GM19397 (cell line): ENCODE data around the gene B3GAT2.
A peak's percentile ranks its signal among the peaks of the same experiment; 100 is the strongest.

ENCODE experiments used
- ATAC-seq: cut with Tn5 transposase; IDR thresholded peaks from one replicate; pipeline ENCODE4 v1.9.1; 2021; ENCODE audit warnings: mild to moderate bottlenecking, moderate library complexity; ENCODE audit not compliant: unreplicated experiment

The B3GAT2 gene

DNA sequence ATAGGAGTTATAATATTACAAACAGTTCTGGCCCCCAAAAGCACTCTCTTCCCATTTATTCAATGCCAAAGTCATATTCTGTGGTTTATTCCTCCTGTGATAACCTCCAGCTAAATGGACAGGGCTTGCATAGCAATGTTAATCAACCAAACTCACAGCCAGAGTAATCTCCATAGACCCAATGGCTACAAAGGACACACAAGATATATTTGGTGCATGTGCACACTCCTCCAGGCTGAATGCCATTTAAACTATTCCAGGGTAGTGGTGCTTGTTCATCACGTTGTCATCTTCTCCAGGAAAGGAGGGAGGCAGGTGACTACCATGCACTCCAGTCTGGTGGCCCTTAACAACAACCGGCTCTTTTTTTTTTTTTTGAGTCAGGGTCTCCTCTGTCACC is 56.8 kb downstream of the B3GAT2 start:
- no peak for ATAC-seq

DNA sequence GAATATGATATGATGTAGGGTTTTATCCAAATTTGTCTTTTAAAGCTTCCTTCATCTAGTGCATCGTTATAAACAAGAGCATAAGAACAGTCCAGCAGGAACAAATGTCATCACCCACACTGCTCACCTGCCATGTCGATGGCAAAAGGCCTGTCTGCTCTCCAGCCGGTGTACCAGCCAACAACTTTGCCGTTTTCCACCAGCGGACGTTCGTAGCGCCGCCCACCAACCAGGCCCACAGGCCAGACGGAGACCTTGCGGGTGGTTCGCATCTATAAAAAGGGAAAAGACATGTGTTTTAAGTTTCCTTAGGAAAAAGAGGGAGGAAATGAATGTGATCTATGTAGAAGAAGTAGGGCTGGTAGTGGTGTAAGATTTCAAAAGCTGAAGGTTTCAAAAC is 62.9 kb downstream of the B3GAT2 start:
- ATAC-seq: no peak

DNA sequence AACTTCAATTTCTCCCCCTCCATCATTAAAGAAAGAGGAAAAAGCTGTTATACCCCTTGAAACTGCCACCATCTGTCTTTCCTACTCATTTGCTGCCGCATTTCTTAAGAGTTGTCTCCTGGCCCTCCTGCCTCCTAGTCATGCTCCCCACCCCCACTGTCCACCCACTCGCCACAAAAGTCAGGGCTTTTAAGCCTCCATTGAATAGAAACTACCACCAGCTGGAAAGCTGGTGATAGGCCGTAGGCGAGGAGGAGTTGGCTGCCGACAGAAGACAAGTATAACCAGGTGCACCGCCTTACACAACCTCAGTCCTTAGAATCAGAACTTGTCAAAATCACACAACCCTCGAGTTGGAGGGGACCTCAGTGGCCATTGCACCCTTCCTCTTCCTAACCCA is 67.6 kb downstream of the B3GAT2 start:
- ATAC-seq: no peak

DNA sequence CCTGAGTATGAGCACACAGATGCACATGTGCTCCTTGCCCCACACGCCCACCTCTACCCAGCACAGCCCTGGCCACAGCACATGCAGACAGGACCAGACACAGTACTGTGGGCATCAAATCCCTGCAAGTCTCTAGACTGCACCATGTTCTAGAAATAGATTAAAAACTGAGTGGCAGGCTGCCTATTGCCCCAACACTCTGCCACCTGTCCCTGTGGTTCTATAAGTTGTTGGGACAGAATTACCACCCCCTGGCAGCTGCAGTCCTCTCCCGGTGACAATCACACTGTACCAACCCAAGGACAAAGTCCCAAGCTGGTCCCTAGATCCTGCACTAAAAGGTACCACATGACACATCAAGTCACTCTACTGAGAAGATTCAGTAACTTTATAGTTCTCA is 70.2 kb downstream of the B3GAT2 start:
- no peak for ATAC-seq

DNA sequence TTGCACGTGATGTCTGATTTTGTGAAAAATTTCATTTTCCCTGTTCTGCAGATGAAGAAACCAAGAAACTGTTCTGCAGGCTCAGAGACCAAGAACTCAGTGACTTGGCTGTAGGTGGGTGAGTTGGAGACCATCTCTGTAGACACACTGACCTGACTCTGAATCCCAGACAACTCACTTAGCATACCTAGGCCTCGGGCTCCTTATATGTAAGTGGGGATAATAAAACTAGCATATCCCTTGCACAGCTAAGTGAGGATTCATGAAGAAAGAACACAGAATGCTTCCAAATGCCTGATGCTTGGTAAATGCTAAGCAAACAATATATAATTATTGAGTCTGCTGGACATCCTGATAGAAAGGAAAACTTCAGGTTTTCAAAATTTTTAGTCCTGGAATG is 70.8 kb downstream of the B3GAT2 start:
- ATAC-seq: no peak

DNA sequence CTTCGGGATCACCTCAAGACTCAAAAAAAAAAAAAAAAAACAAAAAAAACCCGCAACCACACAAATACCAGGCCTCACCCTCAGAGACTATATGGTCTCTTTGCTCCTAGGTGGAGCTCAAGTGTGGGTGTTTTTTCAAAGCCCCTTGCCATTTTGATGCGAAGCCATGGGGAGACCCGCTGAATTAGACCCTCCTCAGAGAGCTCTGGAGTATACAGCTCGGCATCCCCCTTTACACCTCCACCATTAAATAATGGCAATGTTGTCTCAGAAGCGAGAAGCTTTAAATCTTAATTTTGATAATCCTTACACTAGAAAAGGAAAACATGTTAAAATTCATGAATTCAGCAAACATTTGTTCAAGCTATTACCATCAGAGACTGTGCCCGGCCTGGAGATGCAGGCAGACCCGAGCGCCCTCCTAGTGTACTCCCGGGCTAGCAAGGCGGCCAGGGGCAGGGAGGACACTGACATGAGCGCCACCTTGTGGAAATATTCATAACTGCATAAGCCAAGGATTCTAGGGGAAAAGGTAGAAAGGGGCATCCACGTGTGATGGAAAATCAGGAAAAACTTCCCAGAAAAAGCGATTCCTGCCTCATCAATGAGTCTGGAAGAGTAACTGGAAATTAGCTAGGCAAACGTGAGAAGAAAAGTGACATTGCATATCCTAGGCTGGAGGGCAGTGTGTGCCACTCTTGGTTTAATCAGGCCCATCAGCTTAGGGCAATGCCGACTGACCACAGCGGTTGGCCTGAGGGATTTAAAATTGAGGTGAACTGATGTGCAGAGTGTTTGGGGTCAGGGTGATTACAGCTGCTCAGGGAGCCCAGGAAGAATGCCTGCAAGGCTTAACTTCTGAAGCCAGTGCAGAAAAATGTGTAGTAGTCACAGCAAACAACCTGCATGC is 72.5 kb downstream of the B3GAT2 start:
- peak; percentile 77 for ATAC-seq

DNA sequence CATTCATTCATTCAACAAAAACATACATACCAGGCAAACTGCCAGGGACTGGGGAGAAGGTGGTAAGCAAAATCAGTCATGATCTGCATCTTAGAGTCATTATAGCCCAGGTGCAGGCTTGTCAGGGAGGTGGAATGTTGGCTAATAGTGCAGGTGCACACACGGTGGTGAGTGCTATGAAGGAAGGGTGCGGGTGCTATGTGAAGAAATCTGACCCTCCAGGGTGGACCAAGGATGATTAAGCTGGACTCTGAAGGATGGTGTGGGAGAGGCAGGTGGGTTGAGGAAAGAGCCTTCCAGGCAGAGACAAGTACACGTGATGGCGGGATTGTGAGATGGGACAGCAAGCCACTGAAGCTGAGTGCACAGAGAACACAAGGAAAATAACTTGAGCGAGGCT is 77.4 kb downstream of the B3GAT2 start:
- ATAC-seq: no peak

DNA sequence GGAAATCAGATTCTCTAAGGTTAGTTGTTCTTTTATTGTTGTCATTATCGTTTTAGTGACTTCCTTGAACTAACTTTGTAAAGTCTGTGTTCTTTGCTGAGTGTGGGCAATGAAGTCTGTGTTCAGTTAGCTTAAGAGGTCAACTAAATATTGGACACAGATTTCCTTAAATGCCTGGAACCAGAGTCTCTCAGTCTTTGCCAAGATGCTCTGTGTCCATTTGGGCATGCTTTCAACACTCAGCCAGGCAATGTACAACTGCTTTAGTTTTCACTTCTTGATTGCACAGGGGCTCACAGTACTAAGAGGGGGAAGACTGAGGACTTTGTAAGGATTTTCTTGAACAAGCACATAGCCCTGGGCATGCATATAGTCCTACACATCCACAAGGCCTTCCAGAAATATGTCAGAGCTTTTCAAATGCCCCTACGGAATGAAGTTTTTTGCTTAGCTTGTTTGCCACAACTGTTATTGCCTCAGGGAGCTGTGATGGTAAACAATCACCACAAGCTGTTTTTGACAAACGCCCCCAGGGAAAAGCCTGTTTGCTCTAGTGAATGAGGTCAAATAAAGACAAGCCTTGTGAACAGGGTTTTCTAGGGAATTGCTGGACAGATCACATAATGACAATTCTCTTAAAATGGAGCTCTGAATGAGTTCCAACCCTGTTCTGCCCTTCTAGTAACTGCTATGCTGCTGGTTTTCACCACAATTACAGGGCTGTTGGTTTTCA is 82.5 kb downstream of the B3GAT2 start:
- ATAC-seq: no peak

DNA sequence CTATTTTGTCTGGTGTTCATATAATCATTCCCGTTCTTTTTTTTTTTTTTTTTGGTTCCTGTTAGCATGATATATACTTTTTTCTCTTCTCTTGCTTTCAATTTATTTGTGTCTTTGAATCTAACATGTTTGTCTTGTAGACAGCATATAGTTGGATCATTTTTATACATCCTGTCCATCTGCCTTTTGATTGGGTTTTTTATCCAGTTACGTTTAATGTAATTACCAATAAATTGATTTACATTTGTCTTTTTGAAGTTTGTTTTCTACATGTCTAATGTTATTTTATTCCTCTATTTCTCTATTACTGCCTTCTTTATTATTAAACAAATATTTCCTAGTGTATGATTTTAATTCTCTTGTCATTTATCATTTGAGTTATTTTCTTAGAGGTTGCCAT is 84.4 kb downstream of the B3GAT2 start:
- no peak for ATAC-seq

DNA sequence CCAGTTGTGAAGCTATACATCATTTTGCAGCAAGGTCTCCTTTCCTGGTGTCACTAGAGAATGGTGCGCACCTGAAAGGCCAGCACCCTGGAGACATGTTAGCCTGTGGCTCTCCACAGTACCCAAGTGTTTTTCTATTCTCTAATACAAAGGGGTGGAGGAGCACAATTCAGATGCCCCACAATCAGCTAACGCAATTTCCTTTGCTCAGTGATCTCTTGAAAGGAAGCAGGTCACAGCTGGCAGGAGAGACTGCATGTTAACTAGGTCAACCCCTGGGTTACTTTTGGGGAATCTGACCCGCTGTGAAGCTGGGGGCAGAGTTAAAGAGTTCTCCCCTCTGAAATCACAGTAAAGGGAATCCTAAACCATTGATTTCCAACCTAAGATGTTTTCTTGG is 92.5 kb downstream of the B3GAT2 start:
- ATAC-seq: no peak

DNA sequence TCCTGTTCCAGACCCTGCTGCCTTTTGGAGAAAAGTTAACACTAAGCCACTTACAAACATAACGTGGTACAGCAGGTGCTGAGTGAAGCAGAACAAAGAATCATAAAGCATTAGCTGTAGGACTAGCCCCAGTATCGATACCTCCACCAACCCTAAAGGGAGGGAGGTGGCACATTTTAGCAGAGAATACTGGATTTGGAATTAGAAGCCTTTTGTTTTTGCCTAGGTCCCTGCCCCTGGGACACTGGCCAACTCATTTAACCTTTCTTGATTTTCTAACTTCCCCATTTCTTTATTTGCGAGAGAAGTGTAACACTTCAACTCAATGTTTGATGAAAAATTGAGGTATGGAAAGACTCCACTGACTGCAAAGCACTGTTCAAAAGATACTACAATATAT is 93.5 kb downstream of the B3GAT2 start:
- no peak for ATAC-seq

DNA sequence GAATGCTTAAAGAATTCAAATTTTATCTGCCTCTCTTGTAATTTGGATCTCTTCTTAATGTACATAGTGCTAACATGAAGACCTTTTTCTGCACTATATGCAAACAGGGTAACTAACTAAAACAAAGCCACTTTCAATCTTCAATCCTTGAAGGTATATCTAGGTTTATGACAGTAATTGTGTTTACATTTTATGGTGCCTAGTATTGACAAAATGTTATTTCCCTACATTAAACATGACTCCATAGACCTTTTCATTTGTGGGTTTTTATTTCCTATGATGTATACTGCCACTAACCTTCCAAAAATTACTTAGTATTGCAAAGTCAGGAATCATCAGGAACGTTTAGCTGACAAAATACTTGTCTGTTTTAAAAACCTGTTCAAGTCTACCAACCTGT is 95.9 kb downstream of the B3GAT2 start:
- no peak for ATAC-seq

DNA sequence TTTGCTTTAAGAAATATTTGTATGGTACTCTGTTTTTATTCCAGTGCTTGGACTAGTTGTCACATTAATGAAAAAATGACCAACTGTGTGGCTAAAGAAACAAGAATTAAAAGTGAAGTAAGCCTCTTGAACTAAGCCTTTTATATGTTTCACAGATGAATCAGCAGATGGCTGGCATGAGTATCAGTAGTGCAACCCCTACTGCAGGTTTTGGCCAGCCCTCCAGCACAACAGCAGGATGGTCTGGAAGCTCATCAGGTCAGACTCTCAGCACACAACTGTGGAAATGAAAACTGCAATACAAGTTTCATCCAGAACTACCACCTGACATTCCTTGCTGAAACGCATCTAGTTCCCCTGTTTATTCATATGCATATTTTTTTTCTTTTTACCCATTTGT is 96.8 kb downstream of the B3GAT2 start:
- ATAC-seq: no peak

DNA sequence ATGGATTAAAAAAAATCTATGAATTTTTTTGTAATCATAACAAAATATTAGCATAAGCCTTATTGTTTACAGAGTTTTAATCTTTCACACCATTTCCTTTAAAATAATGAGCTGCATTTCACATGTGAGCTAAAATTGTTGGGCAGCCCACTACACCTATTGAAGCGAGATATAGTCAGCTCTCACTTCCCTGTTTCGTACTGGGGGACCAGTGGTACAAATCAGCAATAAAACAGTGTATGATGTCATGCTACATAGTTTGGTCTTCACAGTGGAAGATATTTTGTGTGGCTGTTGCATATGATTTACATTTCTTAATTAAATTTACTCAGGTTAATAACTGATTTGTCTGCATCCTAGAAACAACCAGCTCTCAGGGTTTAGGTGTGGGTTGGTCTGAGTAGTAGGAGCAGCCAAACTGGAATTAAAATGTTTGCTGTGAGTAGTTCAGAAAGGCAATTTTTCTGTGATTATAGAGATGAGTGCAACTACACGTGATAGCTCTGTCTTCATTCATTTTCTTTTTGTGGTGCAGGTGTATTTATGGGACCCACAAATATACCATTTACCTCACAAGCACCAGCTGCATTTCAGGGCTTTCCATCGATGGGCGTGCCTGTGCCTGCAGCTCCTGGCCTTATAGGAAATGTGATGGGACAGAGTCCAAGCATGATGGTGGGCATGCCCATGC is 99.3 kb downstream of the B3GAT2 start:
- ATAC-seq: peak; percentile 100

DNA sequence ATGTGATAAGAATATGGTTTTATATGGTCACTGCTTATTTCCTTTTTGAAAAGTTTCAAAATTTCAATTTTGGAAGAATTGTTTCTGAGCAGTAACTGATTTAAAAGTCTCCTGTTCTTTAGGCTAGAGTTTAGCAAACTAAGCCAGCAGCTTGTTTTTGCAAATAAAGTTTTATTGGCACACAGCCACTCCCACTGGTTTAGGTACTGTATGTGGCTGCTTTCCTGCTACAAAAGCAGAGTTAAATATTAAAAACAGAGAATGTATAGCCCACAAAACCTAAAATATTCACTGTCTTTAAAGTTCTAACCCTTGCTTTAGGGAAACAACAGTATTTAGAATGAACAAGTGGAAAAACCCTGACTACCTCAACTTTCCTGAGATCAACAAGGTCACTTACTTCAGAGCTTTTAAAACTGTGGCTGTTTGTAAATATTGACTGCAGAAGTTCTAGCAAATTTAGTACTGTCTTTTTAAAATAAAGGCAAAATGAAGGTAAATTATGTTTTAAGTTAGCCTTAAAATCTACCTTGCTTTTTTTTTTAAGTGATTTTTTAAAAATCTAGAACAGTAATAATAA is 104.1 kb downstream of the B3GAT2 start:
- no peak for ATAC-seq

DNA sequence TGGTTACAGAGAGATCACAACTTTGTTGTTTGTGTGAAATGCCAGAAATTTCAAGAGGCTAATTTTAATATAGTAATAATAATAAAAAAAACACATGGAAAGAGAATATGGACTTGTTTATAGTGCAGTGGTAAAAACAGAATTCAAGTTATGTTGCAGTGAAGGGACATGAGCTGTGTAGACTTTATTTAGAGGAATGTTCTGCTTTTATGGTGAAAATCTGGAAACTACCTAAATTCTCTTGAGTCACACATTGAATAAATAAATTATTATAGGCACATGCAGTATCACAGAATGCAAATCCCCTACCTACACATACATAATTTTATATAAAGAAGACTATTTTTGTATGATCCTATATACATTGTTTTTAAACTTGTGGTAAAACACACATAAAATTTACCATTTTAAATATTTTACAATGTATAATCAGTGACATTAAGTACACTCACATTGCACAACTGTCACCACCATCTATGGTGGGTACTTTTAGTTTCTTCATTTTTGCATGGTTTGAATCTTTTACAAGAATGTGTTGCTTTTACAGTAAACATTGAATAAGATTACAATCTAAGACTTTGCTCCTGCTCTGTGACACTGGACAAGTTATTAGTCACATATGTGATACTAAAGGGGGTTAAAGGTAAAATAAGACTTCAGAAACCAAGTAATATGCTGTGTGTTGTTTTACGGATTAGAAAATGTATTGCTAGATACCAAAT is 107.4 kb downstream of the B3GAT2 start:
- ATAC-seq: no peak

DNA sequence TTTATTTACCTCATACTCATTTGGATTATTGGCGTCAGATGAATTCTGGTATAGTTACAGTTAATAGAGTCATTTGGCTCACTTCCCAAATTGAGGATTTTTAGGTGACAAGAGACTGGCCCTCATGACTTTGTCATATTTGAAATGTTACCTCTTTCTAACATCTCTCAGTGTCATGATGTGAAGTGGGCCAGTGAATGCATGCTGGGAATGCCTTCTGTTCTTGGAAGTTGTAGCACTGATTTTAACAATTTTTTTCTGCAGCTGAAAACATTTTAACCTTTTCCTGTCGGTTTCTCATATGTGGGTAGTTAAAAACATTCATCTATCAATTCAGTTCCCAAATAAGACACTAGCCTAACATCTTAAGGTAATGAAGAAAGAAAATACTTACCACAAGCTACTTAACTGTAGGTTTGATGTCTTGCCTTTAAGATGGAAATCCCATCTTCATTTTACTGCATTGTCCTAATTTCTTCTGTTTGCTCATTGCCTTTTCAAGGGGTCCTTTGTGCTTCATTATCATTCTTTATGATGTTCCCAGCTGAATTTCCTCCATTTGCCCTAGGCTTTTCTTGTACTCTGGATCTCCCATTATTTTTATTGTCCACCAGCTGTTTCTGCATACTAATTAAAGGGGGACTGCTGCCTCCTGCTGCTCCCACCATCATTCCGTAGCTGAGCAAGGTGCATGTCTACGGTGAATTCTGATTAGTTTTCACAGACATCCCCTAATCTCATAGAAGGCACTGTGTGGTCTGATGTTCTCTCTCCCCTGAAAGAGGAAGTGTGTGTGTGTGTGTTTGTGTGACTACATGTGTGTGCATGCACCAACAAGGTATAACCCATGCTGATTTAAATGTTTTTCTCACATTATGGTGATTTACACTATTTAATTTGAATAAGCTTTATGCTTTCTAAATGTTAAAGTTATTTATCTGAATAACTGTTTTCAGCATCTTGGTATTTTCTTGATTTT is 109.5 kb downstream of the B3GAT2 start:
- no peak for ATAC-seq

DNA sequence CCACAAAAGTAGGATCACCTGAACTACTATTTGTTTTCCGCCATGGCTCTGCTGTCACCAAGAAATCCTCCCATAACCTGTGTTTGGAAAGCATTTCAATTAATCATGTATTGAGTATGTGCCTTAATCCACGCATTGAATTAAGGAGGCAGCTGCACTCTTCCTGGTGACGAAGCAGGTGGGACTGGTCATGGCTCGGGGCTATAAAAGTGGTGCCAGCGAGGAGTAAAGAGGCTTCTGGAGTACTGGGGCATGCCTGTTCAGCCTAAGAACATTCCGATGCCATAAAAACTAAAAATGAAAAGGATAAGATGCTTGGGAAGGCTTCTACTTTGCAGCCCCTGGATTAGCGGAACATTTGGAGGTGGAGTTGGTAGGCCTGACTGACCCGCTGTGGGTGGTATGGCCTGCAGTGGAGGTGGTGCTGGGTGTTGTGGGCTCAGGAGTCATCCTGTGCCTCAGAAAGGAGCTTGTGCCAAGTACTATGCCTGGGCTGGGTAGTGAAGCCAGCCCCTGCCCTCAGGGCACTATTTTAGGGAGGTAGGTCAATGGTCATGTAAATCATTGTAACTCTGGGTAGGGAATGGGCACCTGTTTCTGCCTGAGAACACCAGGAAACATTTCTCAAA is 110.5 kb downstream of the B3GAT2 start:
- ATAC-seq: no peak

DNA sequence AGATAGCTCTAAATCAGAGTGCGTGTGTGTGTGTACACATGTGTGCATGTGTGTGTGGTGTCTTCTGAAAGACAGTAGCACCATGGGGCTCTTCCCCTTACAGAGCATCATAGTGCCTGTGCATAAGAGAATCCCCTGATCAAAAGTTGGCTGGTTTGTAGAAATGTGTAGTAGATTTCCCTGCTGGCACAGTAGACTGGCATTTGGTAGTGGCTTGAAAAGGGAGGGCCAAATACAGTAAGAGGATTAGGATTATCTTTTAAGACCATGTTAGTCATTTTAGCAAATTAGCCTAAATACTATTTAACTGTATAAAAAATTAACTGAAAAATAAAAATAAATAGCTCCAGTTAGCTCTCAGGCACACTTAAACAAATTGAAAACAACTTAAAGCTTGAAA is 112.6 kb downstream of the B3GAT2 start:
- no peak for ATAC-seq
